GM23338 (cell line): ENCODE measurements around the gene ATF2. TPM values are rescaled to one million over a fixed set of nuclear protein-coding genes. Genes with fewer than 3 reads are reported as not detected.

Source experiments
- ATAC-seq: fragments of 200-7000 bp; cut with Tn5 transposase; 3 replicates; pipeline ENCODE4 v1.9.1; 2020
- DNase-seq: peaks from one replicate; pipeline ENCODE4 v3.0.0-alpha.2; 2015; ENCODE audit warnings: low spot score
- H2AFZ ChIP-seq: fragments of 200-600 bp; sonication (generic); 2 replicates; pipeline ENCODE4 v1.8.0; 2016; ENCODE audit warnings: antibody characterized with exemption, mild to moderate bottlenecking, moderate library complexity
- H3F3A ChIP-seq: fragments of 200-600 bp; sonication (generic); replicated peaks from 2 replicates; pipeline ENCODE4 v1.8.0; 2017; ENCODE audit warnings: antibody characterized with exemption, mixed run types, low read depth
- H3K27ac ChIP-seq: fragments of 200-600 bp; sonication (generic); 2 replicates; pipeline ENCODE4 v1.6.1; 2016; ENCODE audit warnings: low read depth
- H3K27me3 ChIP-seq: fragments of 200-600 bp; sonication (generic); 2 replicates; pipeline ENCODE4 v1.8.0; 2016; ENCODE audit warnings: mild to moderate bottlenecking, mixed run types, moderate library complexity; ENCODE audit not compliant: insufficient read depth
- H3K36me3 ChIP-seq: fragments of 200-600 bp; sonication (generic); 2 replicates; pipeline ENCODE4 v1.8.0; 2016; ENCODE audit warnings: mild to moderate bottlenecking; ENCODE audit not compliant: insufficient read depth
- H3K4me1 ChIP-seq: fragments of 200-600 bp; sonication (generic); 2 replicates; pipeline ENCODE4 v1.8.0; 2016; ENCODE audit warnings: mild to moderate bottlenecking, moderate library complexity; ENCODE audit not compliant: insufficient read depth
- H3K4me2 ChIP-seq: fragments of 200-600 bp; sonication (generic); 2 replicates; pipeline ENCODE4 v1.7.1; 2017; ENCODE audit warnings: mixed run types
- H3K4me3 ChIP-seq: fragments of 200-600 bp; sonication (generic); 2 replicates; pipeline ENCODE4 v1.6.1; 2016; ENCODE audit warnings: mixed run types
- H3K79me2 ChIP-seq: fragments of 200-600 bp; sonication (generic); replicated peaks from 2 replicates; pipeline ENCODE4 v1.8.0; 2017; ENCODE audit warnings: mild to moderate bottlenecking; ENCODE audit not compliant: insufficient read depth
- H3K9me2 ChIP-seq: fragments of 200-600 bp; sonication (generic); 2 replicates; pipeline ENCODE4 v1.8.0; 2017; ENCODE audit not compliant: insufficient read depth
- H4K20me1 ChIP-seq: fragments of 200-600 bp; sonication (generic); replicated peaks from 2 replicates; pipeline ENCODE4 v1.8.0; 2017; ENCODE audit warnings: mild to moderate bottlenecking; ENCODE audit not compliant: insufficient read depth
- H3K27ac Mint-ChIP-seq: 2 replicates; pipeline ENCODE4 v1.8.0; 2020; ENCODE audit warnings: inconsistent platforms, mild to moderate bottlenecking, moderate library complexity, mixed read lengths
- H3K27me3 Mint-ChIP-seq: 3 replicates; pipeline ENCODE4 v1.8.0; 2022; ENCODE audit warnings: low read depth, mild to moderate bottlenecking, moderate library complexity, mixed read lengths, inconsistent platforms; ENCODE audit not compliant: insufficient read depth, poor library complexity
- H3K36me3 Mint-ChIP-seq: 3 replicates; pipeline ENCODE4 v1.8.0; 2021; ENCODE audit warnings: low read depth, mild to moderate bottlenecking, inconsistent platforms, moderate library complexity, mixed read lengths
- H3K4me1 Mint-ChIP-seq: 3 replicates; pipeline ENCODE4 v1.8.0; 2020; ENCODE audit warnings: mild to moderate bottlenecking, inconsistent platforms, mixed read lengths
- H3K4me3 Mint-ChIP-seq: 3 replicates; pipeline ENCODE4 v1.8.0; 2021; ENCODE audit warnings: moderate library complexity, mild to moderate bottlenecking, inconsistent platforms, mixed read lengths
- H3K9me3 Mint-ChIP-seq: 3 replicates; pipeline ENCODE4 v1.8.0; 2020; ENCODE audit warnings: moderate library complexity, mild to moderate bottlenecking, inconsistent platforms, mixed read lengths
- CREB1 ChIP-seq: fragments of 250-450 bp; sonication (Bioruptor Pico); IDR thresholded peaks from 2 replicates; pipeline ENCODE4 v1.5.0; 2020; ENCODE audit warnings: low read depth, mild to moderate bottlenecking, moderate library complexity
- CTCF ChIP-seq, 2 experiments: fragments of 200-600 bp in 1 of 2; sonication (generic) in 1 of 2; conservative IDR thresholded peaks; 2 replicates each; pipeline versions ENCODE4 v1.5.1 to v1.6.1; 2016 to 2017; ENCODE audit warnings: antibody characterized with exemption in 2 of 2, low read depth in 2 of 2, mild to moderate bottlenecking in 2 of 2, moderate library complexity in 1 of 2
- EZH2 ChIP-seq: fragments of 200-600 bp; sonication (generic); IDR thresholded peaks from one replicate; pipeline ENCODE4 v1.8.0; 2017; ENCODE audit warnings: antibody characterized with exemption, mild to moderate bottlenecking, low read depth; ENCODE audit not compliant: unreplicated experiment
- EZH2phosphoT487 ChIP-seq: fragments of 200-600 bp; sonication (generic); IDR thresholded peaks from one replicate; pipeline ENCODE4 v1.8.1; 2018; ENCODE audit warnings: antibody characterized with exemption; ENCODE audit not compliant: unreplicated experiment
- JUNB ChIP-seq: IDR thresholded peaks from one replicate; pipeline ENCODE4 v1.6.1; 2016; ENCODE audit warnings: antibody characterized with exemption; ENCODE audit not compliant: unreplicated experiment
- NANOG ChIP-seq: IDR thresholded peaks from 2 replicates; pipeline ENCODE4 v1.6.1; 2016; ENCODE audit warnings: antibody characterized with exemption, borderline replicate concordance
- POLR2AphosphoS5 ChIP-seq: IDR thresholded peaks from 2 replicates; pipeline ENCODE4 v1.6.1; 2016; ENCODE audit warnings: antibody characterized with exemption, low read depth
- STAT1 ChIP-seq: IDR thresholded peaks from one replicate; pipeline ENCODE4 v1.6.1; 2016; ENCODE audit warnings: antibody characterized with exemption; ENCODE audit not compliant: unreplicated experiment
- ZNF114 ChIP-seq: fragments of 250-450 bp; sonication (Bioruptor Pico); IDR thresholded peaks from 2 replicates; pipeline ENCODE4 v1.5.0; 2020; ENCODE audit warnings: mild to moderate bottlenecking, moderate library complexity
- ZNF331 ChIP-seq: fragments of 250-450 bp; sonication (Bioruptor Pico); IDR thresholded peaks from 2 replicates; pipeline ENCODE4 v1.5.0; 2020; ENCODE audit warnings: low read depth, mild to moderate bottlenecking, moderate library complexity
- polyA plus RNA-seq: library from polyadenylated mRNA; unstranded; fragments of >200 nt; fragmentation: Nextera tagmentation; extraction: Ambion mirVana; gene quantifications from 2 replicates; pipeline ENCODE4 v1.2.1, GENCODE V29; 2016
- total RNA-seq: library from RNA; depleted of rRNA; stranded (reverse); fragments of >200 nt; shearing (Covaris generic); gene quantifications from 2 replicates; pipeline ENCODE4 v1.2.3, GENCODE V29; 2014
- TF ChIP-seq, protein P1 (sequence below): IDR thresholded peaks from one replicate; pipeline ENCODE4 v1.6.1; 2018; ENCODE audit warnings: antibody characterized with exemption; ENCODE audit not compliant: unreplicated experiment
- TF ChIP-seq, protein P2 (sequence below): fragments of 250-450 bp; sonication (Bioruptor Pico); IDR thresholded peaks from 2 replicates; pipeline ENCODE4 v1.5.0; 2020; ENCODE audit warnings: mild to moderate bottlenecking, moderate library complexity
- TF ChIP-seq, protein P3 (sequence below): IDR thresholded peaks from 2 replicates; pipeline ENCODE4 v1.6.1; 2016; ENCODE audit warnings: antibody characterized with exemption

The ATF2 gene
- total and polyA plus RNA-seq, 2 experiments from 2014 or later: 23.6 to 56.2 TPM

DNA sequence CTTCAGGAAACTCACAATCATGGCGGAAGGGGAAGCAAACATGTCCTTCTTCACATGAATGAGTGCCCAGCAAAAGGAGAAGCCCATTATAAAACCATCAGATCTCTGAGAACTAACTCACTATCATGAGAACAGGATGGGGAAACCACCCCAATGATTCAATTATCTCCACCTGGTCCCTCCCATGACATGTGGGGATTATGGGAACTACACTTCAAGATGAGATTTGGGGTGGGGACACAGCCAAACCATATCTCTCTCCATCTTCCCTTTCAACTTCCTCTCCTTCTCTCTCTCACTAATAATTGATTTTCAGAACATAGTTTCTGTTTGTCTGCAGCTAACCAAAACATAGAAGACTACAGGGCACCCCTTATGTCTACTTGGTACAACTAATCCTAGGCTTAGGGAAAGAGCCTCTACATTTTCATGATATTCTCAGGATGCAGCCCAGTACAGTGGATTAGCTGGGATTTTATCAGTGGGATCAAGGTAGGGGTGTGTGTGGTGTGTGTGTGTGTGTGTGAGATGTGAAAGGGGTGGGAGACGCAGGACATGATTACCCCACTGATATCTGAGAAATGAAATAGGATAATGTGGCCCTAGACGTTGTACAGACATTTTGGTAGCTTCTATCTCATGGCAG is 2.8 kb upstream of the ATF2 start:
- Histone ChIP-seq H3K4me1 (peaks cover 13% of the 10 kb centered on the region; the same call in 1 of the 2 replicates), H3K9me2 (no peaks in the 10 kb centered on the region), H3K4me2 (no peak overlapping the region), H3K27me3 (no peaks in the 10 kb centered on the region), H3K36me3 (no peaks in the 10 kb centered on the region), H4K20me1 (no peaks in the 10 kb centered on the region; the same call in 1 of the 2 replicates), H2AFZ (no peak overlapping the region), H3K4me3 (no peak overlapping the region), H3K79me2 (peaks cover 21% of the 10 kb centered on the region), H3F3A (no peaks in the 10 kb centered on the region), H3K27ac (no peak overlapping the region)
- Mint-ChIP-seq H3K27ac (no peak overlapping the region), H3K4me1 (peaks cover 5% of the 10 kb centered on the region; the same call in 2 of the 3 replicates), H3K27me3 (peaks cover 5% of the 10 kb centered on the region), H3K9me3 (no peaks in the 10 kb centered on the region), H3K4me3 (no peak overlapping the region), H3K36me3 (no peaks in the 10 kb centered on the region)
- TF ChIP-seq, protein P1, sequence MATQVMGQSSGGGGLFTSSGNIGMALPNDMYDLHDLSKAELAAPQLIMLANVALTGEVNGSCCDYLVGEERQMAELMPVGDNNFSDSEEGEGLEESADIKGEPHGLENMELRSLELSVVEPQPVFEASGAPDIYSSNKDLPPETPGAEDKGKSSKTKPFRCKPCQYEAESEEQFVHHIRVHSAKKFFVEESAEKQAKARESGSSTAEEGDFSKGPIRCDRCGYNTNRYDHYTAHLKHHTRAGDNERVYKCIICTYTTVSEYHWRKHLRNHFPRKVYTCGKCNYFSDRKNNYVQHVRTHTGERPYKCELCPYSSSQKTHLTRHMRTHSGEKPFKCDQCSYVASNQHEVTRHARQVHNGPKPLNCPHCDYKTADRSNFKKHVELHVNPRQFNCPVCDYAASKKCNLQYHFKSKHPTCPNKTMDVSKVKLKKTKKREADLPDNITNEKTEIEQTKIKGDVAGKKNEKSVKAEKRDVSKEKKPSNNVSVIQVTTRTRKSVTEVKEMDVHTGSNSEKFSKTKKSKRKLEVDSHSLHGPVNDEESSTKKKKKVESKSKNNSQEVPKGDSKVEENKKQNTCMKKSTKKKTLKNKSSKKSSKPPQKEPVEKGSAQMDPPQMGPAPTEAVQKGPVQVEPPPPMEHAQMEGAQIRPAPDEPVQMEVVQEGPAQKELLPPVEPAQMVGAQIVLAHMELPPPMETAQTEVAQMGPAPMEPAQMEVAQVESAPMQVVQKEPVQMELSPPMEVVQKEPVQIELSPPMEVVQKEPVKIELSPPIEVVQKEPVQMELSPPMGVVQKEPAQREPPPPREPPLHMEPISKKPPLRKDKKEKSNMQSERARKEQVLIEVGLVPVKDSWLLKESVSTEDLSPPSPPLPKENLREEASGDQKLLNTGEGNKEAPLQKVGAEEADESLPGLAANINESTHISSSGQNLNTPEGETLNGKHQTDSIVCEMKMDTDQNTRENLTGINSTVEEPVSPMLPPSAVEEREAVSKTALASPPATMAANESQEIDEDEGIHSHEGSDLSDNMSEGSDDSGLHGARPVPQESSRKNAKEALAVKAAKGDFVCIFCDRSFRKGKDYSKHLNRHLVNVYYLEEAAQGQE: no peak
- TF ChIP-seq, protein P2, sequence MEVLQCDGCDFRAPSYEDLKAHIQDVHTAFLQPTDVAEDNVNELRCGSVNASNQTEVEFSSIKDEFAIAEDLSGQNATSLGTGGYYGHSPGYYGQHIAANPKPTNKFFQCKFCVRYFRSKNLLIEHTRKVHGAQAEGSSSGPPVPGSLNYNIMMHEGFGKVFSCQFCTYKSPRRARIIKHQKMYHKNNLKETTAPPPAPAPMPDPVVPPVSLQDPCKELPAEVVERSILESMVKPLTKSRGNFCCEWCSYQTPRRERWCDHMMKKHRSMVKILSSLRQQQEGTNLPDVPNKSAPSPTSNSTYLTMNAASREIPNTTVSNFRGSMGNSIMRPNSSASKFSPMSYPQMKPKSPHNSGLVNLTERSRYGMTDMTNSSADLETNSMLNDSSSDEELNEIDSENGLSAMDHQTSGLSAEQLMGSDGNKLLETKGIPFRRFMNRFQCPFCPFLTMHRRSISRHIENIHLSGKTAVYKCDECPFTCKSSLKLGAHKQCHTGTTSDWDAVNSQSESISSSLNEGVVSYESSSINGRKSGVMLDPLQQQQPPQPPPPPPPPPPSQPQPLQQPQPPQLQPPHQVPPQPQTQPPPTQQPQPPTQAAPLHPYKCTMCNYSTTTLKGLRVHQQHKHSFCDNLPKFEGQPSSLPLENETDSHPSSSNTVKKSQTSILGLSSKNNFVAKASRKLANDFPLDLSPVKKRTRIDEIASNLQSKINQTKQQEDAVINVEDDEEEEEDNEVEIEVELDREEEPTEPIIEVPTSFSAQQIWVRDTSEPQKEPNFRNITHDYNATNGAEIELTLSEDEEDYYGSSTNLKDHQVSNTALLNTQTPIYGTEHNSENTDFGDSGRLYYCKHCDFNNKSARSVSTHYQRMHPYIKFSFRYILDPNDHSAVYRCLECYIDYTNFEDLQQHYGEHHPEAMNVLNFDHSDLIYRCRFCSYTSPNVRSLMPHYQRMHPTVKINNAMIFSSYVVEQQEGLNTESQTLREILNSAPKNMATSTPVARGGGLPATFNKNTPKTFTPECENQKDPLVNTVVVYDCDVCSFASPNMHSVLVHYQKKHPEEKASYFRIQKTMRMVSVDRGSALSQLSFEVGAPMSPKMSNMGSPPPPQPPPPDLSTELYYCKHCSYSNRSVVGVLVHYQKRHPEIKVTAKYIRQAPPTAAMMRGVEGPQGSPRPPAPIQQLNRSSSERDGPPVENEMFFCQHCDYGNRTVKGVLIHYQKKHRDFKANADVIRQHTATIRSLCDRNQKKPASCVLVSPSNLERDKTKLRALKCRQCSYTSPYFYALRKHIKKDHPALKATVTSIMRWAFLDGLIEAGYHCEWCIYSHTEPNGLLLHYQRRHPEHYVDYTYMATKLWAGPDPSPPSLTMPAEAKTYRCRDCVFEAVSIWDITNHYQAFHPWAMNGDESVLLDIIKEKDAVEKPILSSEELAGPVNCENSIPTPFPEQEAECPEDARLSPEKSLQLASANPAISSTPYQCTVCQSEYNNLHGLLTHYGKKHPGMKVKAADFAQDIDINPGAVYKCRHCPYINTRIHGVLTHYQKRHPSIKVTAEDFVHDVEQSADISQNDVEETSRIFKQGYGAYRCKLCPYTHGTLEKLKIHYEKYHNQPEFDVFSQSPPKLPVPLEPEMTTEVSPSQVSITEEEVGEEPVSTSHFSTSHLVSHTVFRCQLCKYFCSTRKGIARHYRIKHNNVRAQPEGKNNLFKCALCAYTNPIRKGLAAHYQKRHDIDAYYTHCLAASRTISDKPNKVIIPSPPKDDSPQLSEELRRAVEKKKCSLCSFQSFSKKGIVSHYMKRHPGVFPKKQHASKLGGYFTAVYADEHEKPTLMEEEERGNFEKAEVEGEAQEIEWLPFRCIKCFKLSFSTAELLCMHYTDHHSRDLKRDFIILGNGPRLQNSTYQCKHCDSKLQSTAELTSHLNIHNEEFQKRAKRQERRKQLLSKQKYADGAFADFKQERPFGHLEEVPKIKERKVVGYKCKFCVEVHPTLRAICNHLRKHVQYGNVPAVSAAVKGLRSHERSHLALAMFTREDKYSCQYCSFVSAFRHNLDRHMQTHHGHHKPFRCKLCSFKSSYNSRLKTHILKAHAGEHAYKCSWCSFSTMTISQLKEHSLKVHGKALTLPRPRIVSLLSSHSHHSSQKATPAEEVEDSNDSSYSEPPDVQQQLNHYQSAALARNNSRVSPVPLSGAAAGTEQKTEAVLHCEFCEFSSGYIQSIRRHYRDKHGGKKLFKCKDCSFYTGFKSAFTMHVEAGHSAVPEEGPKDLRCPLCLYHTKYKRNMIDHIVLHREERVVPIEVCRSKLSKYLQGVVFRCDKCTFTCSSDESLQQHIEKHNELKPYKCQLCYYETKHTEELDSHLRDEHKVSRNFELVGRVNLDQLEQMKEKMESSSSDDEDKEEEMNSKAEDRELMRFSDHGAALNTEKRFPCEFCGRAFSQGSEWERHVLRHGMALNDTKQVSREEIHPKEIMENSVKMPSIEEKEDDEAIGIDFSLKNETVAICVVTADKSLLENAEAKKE (CRISPR knock-in tag): no peak
- TF ChIP-seq CREB1 (CRISPR knock-in tag): no peak
- no peak for TF ChIP-seq ZNF114 (CRISPR knock-in tag)
- no peak for TF ChIP-seq POLR2AphosphoS5
- no peak for TF ChIP-seq EZH2phosphoT487
- no peak for TF ChIP-seq STAT1
- TF ChIP-seq JUNB: no peak
- TF ChIP-seq NANOG: no peak
- no peak for TF ChIP-seq ZNF331 (CRISPR knock-in tag)
- no peak for TF ChIP-seq EZH2
- TF ChIP-seq, protein P3, sequence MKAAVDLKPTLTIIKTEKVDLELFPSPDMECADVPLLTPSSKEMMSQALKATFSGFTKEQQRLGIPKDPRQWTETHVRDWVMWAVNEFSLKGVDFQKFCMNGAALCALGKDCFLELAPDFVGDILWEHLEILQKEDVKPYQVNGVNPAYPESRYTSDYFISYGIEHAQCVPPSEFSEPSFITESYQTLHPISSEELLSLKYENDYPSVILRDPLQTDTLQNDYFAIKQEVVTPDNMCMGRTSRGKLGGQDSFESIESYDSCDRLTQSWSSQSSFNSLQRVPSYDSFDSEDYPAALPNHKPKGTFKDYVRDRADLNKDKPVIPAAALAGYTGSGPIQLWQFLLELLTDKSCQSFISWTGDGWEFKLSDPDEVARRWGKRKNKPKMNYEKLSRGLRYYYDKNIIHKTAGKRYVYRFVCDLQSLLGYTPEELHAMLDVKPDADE: no peak
- TF ChIP-seq CTCF (conservative IDR thresholded peaks at IDR 0.05; ENCODE audit: low read depth in 2 of 2): no peak
- DNase-seq (no peak), ATAC-seq (no peak)
